ENCODE results near the gene SETD3. TPM values are rescaled to one million over a fixed set of nuclear protein-coding genes. Genes with fewer than 3 reads are reported as not detected.

The SETD3 gene
- total RNA-seq, 3 donors from 2014 or later: 61.6 to 119 (median 61.6) TPM

- no peak overlapping the region for H3K4me3 ChIP-seq
- H3K36me3 ChIP-seq (ENCODE audit: low read depth): no peaks in the 10 kb centered on the region
- H3K9me3 ChIP-seq: no peaks in the 10 kb centered on the region
- ATAC-seq: no peak
- DNase-seq: no peak
- H3K4me1 ChIP-seq (ENCODE audit: low read depth): peaks cover 36% of the 10 kb centered on the region
- intact Hi-C loops (cut with DNase I, micrococcal nuclease): no loop called here
- TF ChIP-seq, protein P1, sequence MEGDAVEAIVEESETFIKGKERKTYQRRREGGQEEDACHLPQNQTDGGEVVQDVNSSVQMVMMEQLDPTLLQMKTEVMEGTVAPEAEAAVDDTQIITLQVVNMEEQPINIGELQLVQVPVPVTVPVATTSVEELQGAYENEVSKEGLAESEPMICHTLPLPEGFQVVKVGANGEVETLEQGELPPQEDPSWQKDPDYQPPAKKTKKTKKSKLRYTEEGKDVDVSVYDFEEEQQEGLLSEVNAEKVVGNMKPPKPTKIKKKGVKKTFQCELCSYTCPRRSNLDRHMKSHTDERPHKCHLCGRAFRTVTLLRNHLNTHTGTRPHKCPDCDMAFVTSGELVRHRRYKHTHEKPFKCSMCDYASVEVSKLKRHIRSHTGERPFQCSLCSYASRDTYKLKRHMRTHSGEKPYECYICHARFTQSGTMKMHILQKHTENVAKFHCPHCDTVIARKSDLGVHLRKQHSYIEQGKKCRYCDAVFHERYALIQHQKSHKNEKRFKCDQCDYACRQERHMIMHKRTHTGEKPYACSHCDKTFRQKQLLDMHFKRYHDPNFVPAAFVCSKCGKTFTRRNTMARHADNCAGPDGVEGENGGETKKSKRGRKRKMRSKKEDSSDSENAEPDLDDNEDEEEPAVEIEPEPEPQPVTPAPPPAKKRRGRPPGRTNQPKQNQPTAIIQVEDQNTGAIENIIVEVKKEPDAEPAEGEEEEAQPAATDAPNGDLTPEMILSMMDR (IDR thresholded peaks at IDR 0.05): no peak
Measured at GRCh38 chr14:99522025-99522401, 41.4 kb upstream of the SETD3 start.

- ATAC-seq: no peak
- Histone ChIP-seq H3K4me1 (ENCODE audit: low read depth) (peaks cover 36% of the 10 kb centered on the region), H3K36me3 (ENCODE audit: low read depth) (no peaks in the 10 kb centered on the region), H3K9me3 (no peaks in the 10 kb centered on the region), H3K4me3 (no peak overlapping the region)
- DNase-seq: peak in 2 of 3 donors; percentile 25 to 33
- intact Hi-C loops (cut with DNase I, micrococcal nuclease): no loop called here
- TF ChIP-seq, protein P1 (IDR thresholded peaks at IDR 0.05): no peak
Measured at GRCh38 chr14:99521176-99522024, 40.7 kb upstream of the SETD3 start.

DNA sequence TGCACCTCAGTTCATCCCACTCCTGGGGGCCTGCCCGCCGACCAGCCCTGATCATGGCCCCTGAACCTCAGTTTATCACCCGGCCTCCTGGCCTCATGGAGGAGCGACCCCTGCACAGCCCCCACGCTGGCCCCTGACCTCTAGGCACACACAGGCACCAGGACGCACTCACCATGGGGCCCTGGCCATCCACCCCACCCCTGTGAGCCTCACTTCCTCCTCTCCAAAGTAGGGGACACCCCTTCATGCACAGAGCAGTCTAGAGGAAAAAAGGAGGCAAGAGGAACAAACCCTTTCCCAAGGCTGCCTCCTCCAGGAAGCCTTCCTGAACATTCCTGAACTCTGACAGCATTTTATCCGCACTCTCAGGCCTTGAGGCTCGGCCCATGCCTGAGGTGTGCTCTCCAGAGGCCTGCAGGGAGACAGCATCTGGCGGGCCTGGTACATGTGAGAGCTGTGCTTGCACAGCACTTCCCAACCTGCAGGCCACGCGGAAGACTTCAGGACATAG is 40.0 kb upstream of the SETD3 start:
- intact Hi-C loops (cut with DNase I, micrococcal nuclease): no loop called here
- H3K9me3 ChIP-seq: no peaks in the 10 kb centered on the region
- H3K4me3 ChIP-seq: no peak overlapping the region
- peaks cover 32% of the 10 kb centered on the region for H3K4me1 ChIP-seq (ENCODE audit: low read depth)
- TF ChIP-seq, protein P1 (IDR thresholded peaks at IDR 0.05): no peak
- DNase-seq (peak in 2 of 3 donors; percentile 21 to 38), ATAC-seq (no peak)
- H3K36me3 ChIP-seq (ENCODE audit: low read depth): no peaks in the 10 kb centered on the region

DNA sequence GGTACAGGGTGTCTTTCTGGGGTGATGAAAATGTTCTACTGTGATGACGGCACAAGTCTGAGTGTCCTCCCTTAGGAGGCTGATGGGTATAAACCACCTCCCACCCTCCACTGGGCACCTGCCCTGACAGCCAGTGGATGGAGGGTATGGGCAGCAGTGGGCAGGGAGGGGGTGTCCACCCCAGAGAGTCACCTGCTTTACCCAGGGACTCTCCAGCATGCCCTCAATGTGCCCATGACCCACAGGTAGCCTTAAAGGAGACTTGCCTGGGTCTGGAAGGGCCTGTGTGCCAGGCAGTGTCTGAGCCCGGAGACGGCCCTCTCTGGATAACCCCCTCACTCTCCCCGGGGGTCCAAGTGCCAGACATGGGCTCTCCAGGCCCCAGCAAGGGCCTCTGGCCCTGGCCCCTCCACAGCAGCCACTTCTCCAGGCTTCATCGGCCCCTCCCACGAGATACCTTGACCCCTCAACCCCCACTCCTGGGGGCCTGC is 39.3 kb upstream of the SETD3 start:
- intact Hi-C loops (cut with DNase I, micrococcal nuclease): loop anchor here (2.0 kb wide), 2 partner anchors 107 to 109 kb away; no protein-coding TSS in a partner anchor
- Histone ChIP-seq H3K36me3 (ENCODE audit: low read depth) (no peaks in the 10 kb centered on the region), H3K9me3 (no peaks in the 10 kb centered on the region), H3K4me1 (ENCODE audit: low read depth) (peaks cover 27% of the 10 kb centered on the region), H3K4me3 (no peak overlapping the region)
- no peak for ATAC-seq
- TF ChIP-seq, protein P1 (IDR thresholded peaks at IDR 0.05): no peak
- peak in 2 of 3 donors; percentile 16 to 34 for DNase-seq

DNA sequence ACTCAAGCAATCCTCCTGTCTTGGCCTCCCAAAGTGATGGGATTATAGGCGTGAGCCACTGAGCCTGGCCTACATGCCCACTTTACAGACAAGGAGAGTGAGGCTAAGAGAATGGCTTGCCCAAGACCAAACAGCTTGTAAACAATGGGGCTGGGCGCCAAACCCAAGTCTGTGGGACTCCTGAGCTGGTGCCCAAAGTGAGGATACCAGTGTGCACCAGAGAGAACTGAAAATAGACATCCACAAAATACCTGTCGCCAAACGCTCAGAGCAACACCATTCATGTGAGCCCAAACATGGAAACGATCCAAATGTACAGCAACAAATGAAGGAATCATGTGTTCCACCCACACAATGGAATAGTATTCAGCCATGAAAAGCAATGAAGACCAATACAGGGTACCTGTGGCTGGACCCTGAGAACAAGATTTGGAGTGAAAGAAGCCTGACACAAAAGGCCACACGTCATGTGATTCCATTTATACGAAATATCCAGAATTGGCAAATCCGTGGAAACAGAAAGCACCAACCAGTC is 38.8 kb upstream of the SETD3 start:
- ATAC-seq: no peak
- TF ChIP-seq, protein P1 (IDR thresholded peaks at IDR 0.05): no peak
- no peaks in the 10 kb centered on the region for H3K36me3 ChIP-seq (ENCODE audit: low read depth)
- no peak overlapping the region for H3K4me3 ChIP-seq
- peaks cover 22% of the 10 kb centered on the region for H3K4me1 ChIP-seq (ENCODE audit: low read depth)
- no peaks in the 10 kb centered on the region for H3K9me3 ChIP-seq
- intact Hi-C loops (cut with DNase I, micrococcal nuclease): loop anchor here (2.0 kb wide), 2 partner anchors 107 to 109 kb away; no protein-coding TSS in a partner anchor
- DNase-seq: peak in 1 of 3 donors; percentile 19
